Mesodermal cell (in vitro differentiated cells): ENCODE data around the gene LMAN2.
"Not testable (repeated sequence)": the region's sequence is repeated elsewhere in the genome, so short reads cannot be mapped to it uniquely, and the experiment has no call there.

Experiments used
- H3K27ac ChIP-seq: 2 replicates; pipeline ENCODE4 v1.7.0; 2013; ENCODE audit warnings: mild to moderate bottlenecking, low read depth, low read length, moderate library complexity; ENCODE audit not compliant: severe bottlenecking
- H3K36me3 ChIP-seq: 2 replicates; pipeline ENCODE4 v1.7.1; 2013; ENCODE audit warnings: mild to moderate bottlenecking, low read length, moderate library complexity; ENCODE audit not compliant: control insufficient read depth, insufficient read depth
- H3K4me1 ChIP-seq: one replicate; pipeline ENCODE4 v1.7.1; 2013; ENCODE audit warnings: mild to moderate bottlenecking, low read length; ENCODE audit not compliant: insufficient read depth, control insufficient read depth, poor library complexity, severe bottlenecking
- H3K4me3 ChIP-seq: 2 replicates; pipeline ENCODE4 v1.7.0; 2013; ENCODE audit warnings: low read length, control low read depth, mild to moderate bottlenecking; ENCODE audit not compliant: insufficient read depth, poor library complexity, severe bottlenecking; ENCODE audit errors: extremely low read depth
- H3K9me3 ChIP-seq: 2 replicates; pipeline ENCODE4 v1.7.1; 2013; ENCODE audit warnings: mild to moderate bottlenecking, low read length, moderate library complexity; ENCODE audit not compliant: control insufficient read depth
- WGBS, 2 experiments: methylation state at CpG; one replicate each; pipeline ENCODE4 v1.1.5; 2013; ENCODE audit warnings: missing lambda C conversion rate in 2 of 2; ENCODE audit not compliant: insufficient coverage in 2 of 2; 5-methylcytosine and 5-hydroxymethylcytosine counted together

The LMAN2 gene

DNA sequence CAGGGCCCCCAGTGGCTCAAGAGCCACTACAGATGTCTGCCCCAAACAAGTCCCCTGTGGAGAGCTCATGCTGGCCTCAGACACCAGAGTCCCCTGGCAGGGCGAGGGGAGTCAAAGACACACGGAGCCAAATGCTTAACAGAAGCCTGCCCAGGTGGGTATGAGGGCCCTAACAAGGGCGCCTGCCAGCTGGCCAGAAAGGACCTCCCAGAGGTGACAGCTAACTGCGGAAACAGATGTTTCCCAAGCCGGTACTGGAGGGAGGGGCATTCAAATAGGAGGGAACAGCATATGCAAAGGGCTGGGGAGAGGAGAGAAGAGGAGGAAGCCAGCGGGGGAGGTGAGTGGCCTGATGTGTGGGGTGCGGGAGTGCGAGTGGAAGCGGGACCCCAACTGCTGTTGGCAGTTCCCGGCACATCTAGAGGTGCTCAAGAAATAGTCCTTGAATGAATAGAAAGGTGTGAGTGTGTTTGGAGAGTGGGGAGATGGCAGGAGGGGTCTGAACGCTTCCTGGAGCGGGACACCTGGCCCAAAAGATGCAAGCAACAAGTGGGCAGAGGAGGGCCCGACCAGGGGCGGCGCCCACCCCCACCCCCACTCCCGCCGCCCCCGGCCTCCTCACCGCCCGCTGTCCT, 40.6 kb downstream of the LMAN2 start:
- 28 to 29% methylated on average over 10 to 12 of the region's 20 CpGs for WGBS, 2 experiments
- Histone ChIP-seq H3K9me3 (no peaks in the 10 kb centered on the region), H3K27ac (no peak overlapping the region), H3K4me3 (peak overlapping the region; percentile 56), H3K4me1 (peaks cover 5% of the 10 kb centered on the region), H3K36me3 (peaks cover 27% of the 10 kb centered on the region)

DNA sequence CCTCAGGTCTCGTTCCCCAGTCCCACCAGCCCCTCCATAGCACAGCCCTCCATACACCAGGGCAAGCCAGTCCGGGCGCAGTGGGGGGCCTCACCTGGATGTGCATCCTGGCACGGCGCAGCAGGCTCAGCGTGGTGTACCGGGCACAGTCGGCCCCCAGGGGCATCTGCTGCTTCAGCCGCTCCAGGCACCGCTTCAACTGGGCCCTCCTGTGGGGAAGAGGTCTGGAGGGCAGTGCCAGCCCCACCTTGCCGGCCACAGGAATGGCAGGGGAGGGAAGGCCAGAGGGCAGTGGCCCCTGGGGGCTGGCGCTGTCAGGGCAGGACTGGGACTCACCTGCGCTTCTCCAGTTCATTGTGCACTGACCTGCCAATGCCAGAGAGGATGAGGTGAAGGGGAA, 41.1 kb downstream of the LMAN2 start:
- no peak overlapping the region for H3K27ac ChIP-seq
- peak overlapping the region; percentile 56 for H3K4me3 ChIP-seq
- H3K9me3 ChIP-seq: no peaks in the 10 kb centered on the region
- 93 to 99% methylated on average over 5 to 12 of the region's 13 CpGs for WGBS, 2 experiments
- peaks cover 32% of the 10 kb centered on the region for H3K36me3 ChIP-seq
- peaks cover 6% of the 10 kb centered on the region for H3K4me1 ChIP-seq

DNA sequence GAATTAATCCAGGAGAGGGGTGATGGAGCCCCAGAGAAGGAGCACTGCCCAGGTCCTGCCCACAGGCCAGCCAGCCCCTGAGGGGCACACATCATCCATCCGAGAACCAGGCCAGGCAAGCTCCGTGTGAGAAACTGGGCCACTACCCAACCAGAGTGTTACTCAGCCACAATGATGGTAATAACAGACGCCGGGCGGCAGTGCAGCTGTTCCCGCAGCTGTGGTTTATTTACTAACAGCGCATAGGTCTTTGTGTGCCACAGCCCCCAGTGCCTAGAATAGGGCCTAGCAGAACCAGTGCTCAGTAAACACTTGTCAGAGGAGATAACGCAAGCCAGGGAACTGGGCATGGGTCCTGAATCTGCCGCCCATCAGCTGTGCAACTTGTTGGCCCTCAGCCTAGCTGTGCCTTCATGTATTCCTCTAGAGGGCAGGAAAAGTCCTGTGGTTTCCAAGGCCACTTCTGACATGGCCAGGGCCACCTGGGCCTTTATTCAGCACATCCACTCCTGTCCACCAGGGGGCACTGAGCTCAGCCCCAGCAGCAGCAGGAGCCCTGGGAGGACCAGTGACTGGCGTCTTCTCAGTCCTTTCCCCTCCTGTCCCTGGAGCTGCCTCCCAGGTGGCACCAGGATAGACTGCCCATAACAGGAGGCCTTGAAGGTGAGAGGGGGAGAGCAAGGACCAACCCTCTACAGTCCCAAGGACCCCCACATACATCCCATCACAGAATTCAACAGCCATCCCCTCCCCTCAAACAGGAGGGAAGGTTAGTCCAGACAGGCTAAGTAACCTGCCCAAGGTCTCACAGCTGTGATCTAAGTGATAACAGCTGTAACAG, 41.9 kb downstream of the LMAN2 start:
- 90 to 95% methylated on average over 9 of the region's 10 CpGs for WGBS, 2 experiments
- H3K9me3 ChIP-seq: no peaks in the 10 kb centered on the region
- no peak overlapping the region for H3K4me3 ChIP-seq
- peaks cover 40% of the 10 kb centered on the region for H3K36me3 ChIP-seq
- no peak overlapping the region for H3K27ac ChIP-seq
- peaks cover 12% of the 10 kb centered on the region for H3K4me1 ChIP-seq

DNA sequence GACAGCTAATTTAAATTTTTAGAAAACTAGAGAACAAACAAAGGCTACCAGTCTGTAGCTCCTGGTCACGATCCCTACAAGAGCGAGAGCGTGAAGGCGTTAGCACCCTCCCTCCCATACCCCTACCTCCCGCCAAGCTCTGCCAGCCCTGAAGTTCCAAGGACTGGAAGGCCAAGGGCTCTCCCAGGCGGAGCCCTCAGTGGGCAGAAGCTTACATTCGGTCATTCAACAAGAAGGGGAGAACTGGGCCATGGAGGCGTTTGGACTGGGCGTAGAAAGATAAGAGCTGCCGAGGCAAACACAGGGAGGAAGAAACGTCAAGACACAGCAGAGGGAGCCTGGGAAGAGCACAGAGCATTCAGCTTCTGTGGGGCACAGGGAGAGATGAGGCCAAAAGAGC, 42.7 kb downstream of the LMAN2 start:
- H3K36me3 ChIP-seq: peaks cover 41% of the 10 kb centered on the region
- H3K27ac ChIP-seq: no peak overlapping the region
- no peak overlapping the region for H3K4me3 ChIP-seq
- WGBS, 2 experiments: 93 to 98% methylated on average over 7 to 11 of the region's 11 CpGs
- no peaks in the 10 kb centered on the region for H3K9me3 ChIP-seq
- peaks cover 13% of the 10 kb centered on the region for H3K4me1 ChIP-seq

DNA sequence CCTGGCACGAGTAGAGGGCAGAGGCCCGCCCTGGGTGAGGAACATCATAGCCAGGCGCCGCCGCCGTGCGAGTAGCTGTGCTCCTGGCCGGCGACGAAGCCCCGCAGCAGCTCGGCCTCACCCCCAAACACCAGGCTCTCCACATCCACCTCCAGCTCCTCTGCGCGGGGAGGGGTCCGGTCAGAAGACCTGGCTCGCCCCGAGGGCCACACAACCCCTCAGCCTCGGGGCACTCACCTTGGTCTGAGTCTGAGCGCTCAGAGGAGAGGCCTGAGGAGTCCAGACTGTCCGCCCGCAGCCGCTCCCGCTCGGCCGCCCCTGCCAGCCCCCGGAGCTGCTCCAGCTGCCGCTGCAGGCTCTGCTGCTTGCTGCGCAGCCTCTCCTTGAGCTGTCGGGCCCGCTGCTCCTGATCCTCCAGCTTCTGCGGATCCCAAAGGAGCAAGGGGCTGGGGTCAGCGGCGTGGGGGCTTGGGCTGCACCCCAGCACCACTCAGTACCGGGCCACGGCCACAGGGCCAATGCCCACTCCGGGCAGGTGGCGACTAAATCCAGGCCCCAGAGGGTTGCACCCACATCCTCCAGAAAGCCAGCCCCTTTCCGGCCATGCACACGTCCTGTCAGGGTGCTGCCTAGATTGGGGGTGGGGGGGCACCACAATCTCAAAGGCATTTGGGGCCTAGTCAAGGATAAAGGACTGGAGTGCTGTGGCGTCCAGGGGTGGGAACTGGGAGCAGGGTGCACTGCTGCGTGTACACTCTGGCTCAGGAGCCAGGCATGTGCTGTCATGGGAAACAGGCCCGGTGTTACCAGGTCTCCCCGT, 43.7 kb downstream of the LMAN2 start:
- H3K36me3 ChIP-seq: peaks cover 41% of the 10 kb centered on the region
- H3K27ac ChIP-seq: no peak overlapping the region
- 95% methylated on average over 29 to 43 of the region's 43 CpGs for WGBS, 2 experiments
- peaks cover 9% of the 10 kb centered on the region for H3K4me1 ChIP-seq
- H3K4me3 ChIP-seq: no peak overlapping the region
- H3K9me3 ChIP-seq: no peaks in the 10 kb centered on the region

GRCh38 chr5:177306674-177307543, 44.6 kb downstream of the LMAN2 start:
- Histone ChIP-seq H3K4me1 (peaks cover 8% of the 10 kb centered on the region), H3K9me3 (no peaks in the 10 kb centered on the region), H3K36me3 (peaks cover 41% of the 10 kb centered on the region), H3K27ac (no peak overlapping the region), H3K4me3 (no peak overlapping the region)
- WGBS, 2 experiments: 94 to 95% methylated on average over 6 to 13 of the region's 15 CpGs

DNA sequence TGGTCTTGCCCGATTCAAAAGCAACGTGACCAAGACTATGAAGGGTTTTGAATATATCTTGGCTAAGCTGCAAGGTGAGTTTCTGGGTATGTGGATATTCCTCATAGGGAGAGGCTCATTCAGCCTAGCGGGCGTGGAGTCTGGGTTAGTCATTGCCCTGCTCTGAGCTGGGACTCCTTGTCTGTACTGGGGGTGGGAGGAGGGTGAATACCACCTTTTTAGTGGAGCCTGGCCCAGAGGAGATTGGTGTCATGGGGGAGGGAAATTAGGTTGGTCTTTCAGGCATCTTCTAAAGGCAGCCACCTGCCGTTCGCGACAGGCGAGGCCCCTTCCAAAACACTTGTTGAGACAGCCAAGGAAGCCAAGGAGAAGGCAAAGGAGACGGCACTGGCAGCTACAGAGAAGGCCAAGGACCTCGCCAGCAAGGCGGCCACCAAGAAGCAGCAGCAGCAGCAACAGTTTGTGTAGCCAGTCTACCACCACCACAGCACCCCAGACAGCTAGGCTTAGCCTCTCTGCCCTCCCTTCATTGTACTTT, 45.3 kb downstream of the LMAN2 start:
- peaks cover 47% of the 10 kb centered on the region for H3K36me3 ChIP-seq
- not testable (repeated sequence) for H3K4me3 ChIP-seq, H3K9me3 ChIP-seq, H3K27ac ChIP-seq
- peaks cover 13% of the 10 kb centered on the region for H3K4me1 ChIP-seq
- WGBS, 2 experiments: 92 to 96% methylated on average over 5 to 8 of the region's 11 CpGs

GRCh38 chr5:177304392-177305119, 46.9 kb downstream of the LMAN2 start:
- 35 to 38% methylated on average over 8 to 13 of the region's 19 CpGs for WGBS, 2 experiments
- peaks cover 47% of the 10 kb centered on the region for H3K36me3 ChIP-seq
- no peaks in the 10 kb centered on the region for H3K9me3 ChIP-seq
- peak overlapping the region; percentile 67 for H3K27ac ChIP-seq
- peak overlapping the region; percentile 83 for H3K4me3 ChIP-seq
- H3K4me1 ChIP-seq: peaks cover 21% of the 10 kb centered on the region

- peak overlapping the region; percentile 67 for H3K27ac ChIP-seq
- WGBS, 2 experiments: 0 to 1% methylated on average over 22 to 23 of the region's 25 CpGs
- H3K36me3 ChIP-seq: peaks cover 41% of the 10 kb centered on the region
Measured at GRCh38 chr5:177303925-177304391, 47.5 kb downstream of the LMAN2 start.

More at GRCh38 chr5:177303925-177304391, 47.5 kb downstream of the LMAN2 start:
- H3K4me3 ChIP-seq: peak overlapping the region; percentile 83
- no peaks in the 10 kb centered on the region for H3K9me3 ChIP-seq
- peaks cover 24% of the 10 kb centered on the region for H3K4me1 ChIP-seq
